GM19043 (cell line): Measurements from ENCODE around the gene RER1.

Source experiments
- ATAC-seq: cut with Tn5 transposase; IDR thresholded peaks from one replicate; pipeline ENCODE4 v1.9.1; 2021; ENCODE audit warnings: low read depth; ENCODE audit not compliant: unreplicated experiment

The RER1 gene

DNA sequence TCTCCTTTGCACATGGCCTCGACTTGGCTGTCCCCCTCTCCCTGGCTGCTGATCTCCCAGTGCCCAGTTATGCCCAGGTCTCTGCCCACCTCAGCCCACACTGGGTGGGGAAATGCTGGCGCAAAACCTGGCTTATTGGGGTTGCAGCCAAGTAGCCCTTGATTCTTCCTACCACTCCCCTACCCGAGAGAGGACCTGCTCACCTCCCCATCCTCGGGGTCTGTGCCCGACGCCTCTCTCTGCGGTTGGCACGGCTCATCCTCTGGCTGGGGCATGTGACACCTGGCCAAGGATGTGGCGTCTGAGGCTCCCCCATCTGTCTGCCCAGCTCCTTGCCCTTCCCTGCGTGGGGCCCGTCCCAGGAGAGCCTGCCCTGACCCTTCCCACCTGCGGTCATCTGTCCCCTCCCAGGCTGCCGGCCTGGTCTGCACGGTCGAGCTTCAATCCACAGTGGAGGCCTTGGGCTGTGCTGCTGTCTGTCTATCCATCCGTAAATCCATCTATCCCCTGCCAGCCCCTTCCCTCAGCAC is 27.2 kb downstream of the RER1 start:
- no peak for ATAC-seq

DNA sequence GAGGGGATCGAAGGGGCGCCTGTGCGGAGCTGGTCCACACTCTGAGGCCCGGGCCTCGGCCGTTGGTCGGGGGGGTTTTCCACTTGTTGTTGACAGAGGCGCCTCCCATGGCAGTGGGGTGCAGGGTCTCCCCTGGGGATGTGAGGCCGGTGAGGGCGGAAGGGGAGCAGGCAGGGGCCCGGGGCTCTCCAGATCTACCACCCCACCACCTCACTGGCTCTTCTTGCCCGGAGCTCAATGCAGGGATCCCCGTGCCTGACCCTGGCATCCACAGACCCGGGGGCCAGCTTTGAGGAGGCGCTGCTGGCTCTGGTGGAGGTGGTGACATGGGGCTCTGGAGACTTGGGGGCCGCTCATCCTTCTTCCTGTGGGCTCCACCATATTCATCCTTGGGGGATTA is 27.8 kb downstream of the RER1 start:
- ATAC-seq, result no peak

- ATAC-seq, result no peak
Measured at GRCh38 chr1:2422523-2422922, 30.9 kb downstream of the RER1 start.

DNA sequence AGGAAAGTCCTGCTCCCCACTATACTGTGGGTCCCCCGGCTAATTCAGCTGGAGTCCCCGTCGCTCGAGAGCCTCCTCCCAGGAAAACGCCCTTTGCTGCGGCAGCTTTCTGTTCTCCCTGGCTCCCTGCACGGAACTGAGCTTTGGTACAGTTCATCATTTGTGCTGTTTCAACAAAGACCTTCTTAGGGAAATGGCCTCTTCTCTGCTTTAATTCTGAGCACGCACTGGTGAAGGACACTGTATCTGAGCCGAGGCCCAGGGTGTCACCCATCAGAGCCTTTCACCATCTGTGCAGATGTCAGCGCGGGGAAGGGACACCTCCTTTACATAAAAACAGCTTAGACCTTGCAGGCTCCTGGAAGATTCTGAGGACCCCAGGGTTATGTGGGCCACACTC is 34.3 kb downstream of the RER1 start:
- no peak for ATAC-seq

DNA sequence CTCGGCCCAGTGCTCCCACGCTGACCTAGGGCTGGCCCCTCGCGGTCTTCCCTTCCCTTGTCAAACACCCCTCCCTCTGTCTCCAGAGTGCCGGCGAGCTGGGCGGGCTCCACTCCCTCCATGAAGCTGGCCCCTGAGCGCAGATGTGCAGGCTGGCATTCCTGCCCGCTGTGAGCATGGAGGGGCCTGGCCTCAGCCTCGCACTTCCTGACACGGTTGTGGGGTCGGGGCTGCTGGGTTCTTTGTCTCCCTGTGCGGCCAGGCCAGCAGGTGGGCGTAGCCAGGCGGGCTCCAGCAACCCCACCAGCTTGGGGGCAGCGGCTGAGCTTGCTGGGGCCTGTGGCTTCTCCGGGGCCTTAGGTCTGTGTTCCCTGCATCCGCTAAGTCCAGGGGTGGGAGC is 34.9 kb downstream of the RER1 start:
- ATAC-seq, result no peak

- ATAC-seq, result no peak
Measured at GRCh38 chr1:2427051-2427450, 35.4 kb downstream of the RER1 start.

DNA sequence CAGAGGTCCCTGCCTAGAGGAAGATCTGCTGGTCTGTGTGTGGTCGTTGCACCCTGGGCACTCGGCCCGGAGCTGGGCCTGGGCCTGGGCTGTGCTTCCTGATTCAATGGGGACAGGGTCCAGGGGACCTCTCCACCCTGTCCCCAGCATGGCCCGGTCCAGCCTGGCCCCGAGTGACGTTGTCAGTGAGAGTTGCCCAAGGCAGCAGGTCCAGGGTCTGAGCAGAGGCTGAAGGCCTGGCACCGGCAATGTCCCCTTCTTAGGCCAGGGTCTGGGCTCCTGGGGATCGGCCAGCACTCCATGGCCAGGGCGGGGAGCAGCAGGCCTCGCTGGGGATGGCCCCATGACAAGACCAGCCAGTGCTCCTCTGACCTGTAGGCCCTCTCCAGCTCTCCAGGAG is 36.3 kb downstream of the RER1 start:
- ATAC-seq, result no peak

- ATAC-seq, result no peak
Measured at GRCh38 chr1:2428490-2428889, 36.8 kb downstream of the RER1 start.

DNA sequence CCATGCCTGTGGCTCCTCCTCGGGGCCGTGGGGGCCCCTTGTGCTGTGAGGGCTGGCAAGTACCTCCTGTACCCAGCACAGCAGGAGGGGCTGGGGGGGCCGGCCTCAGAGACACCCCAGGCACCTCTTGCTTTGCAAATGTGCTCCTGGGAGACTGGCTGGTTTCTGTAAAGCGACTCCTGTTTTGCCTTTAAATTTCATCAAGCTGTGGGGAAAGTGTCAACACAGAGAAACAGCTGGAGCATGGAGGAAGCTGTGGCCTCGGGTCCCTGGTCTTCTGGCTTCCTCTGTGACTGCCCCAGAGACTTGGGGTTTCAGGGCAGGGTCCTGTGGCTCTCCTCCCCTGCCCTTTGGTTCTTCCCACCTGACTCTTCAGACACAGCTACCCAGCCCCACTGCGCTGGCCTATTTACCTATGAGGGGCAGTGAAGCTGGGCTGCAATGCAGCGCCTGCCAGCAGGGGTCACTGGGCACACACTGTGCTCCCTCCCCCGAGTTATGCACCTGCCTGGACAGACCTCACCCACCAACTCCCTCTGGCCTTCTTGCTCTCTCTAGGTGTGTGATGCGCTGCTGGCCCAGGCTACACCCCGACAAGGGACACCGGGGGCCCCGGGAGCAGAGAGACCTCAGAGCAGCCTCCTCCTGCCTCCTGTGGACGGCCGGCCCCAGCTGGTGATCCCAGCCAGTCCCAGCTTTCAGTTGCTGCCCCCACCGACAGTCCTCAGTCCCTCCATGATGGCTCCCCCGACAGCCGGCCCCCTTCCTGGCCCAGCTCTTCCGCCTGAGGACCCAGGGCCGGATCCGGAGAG is 38.3 kb downstream of the RER1 start:
- no peak for ATAC-seq

DNA sequence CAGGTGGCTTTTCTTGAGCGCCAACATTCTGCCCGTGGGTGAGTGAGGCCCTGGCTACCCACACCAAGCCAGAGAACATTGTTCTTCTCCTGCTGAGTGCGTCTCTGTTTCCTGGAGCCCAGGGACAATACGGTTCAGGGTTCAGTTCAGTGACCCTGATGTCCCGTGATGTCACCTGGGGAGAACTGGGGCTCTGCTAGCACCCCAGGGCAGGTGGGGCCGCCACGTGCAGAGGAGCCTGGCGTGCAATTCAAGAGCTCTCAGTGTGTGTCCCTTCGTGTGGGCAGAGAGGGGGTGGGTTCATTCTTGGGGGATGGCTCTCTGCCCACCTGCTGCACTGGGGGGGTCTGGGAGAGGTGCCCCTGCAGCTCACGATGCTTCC is 38.9 kb downstream of the RER1 start:
- no peak for ATAC-seq

- ATAC-seq, result no peak
Measured at GRCh38 chr1:2431103-2431502, 39.5 kb downstream of the RER1 start.

GRCh38 chr1:2431518-2431917 is 39.9 kb downstream of the RER1 start:
- no peak for ATAC-seq

- ATAC-seq, result no peak
Measured at GRCh38 chr1:2432441-2432844, 40.8 kb downstream of the RER1 start.

GRCh38 chr1:2433196-2433595 is 41.6 kb downstream of the RER1 start:
- ATAC-seq, result no peak

DNA sequence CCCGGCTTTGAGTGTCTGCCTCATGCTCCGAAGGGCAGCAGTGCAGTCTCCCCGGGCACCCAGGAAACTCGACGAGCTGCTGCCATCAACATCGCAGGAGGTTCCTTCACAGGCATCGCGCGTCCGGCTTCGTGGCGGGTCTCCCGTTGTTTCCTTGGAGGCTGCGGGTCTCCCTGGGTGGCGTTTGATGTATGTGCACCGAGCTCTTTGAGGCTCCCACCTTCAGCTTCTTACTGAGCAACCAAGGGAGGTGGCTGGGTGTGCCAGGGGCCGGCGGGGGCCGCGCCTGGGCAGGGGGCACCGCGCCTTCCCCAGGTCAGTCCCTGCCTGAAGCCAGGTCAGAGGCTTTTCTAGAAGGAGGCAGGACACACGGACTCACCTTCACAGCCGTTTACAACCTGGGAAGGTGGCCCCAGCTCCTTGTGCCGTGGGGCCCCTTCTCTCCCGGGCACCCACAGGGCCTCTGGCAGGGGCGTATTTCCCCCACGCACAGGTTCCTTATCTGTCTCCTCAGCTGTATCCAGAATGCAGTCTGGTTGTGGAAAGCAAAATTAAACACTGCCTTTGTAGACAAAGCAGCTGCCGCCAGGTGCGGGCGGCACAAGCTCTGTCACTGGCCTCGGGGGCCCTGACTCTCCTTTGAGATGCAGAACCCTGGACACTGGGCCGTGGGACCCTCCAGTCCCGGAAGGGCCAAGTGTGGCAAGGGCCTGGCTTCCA is 42.5 kb downstream of the RER1 start:
- no peak for ATAC-seq

DNA sequence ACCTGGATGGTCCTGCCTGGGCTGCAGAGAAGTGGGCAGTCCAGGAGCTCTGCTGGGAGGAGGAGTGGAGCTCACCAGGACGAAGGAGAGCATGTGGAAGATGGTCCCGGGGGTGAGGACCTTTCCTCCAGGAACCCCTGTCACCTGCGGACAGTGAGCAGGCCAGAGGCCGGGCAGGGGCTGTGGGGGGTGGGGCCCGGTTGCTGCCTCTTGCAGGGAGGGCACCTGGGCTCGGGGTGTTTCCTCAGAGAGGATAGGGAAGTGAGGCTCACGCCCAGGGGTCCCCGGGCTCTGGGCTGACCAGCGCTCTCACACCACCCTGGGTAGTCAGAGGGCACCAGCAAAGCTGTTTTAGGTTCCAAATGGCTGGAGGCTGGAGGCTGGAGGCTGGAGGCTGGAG is 43.5 kb downstream of the RER1 start:
- ATAC-seq, result no peak

DNA sequence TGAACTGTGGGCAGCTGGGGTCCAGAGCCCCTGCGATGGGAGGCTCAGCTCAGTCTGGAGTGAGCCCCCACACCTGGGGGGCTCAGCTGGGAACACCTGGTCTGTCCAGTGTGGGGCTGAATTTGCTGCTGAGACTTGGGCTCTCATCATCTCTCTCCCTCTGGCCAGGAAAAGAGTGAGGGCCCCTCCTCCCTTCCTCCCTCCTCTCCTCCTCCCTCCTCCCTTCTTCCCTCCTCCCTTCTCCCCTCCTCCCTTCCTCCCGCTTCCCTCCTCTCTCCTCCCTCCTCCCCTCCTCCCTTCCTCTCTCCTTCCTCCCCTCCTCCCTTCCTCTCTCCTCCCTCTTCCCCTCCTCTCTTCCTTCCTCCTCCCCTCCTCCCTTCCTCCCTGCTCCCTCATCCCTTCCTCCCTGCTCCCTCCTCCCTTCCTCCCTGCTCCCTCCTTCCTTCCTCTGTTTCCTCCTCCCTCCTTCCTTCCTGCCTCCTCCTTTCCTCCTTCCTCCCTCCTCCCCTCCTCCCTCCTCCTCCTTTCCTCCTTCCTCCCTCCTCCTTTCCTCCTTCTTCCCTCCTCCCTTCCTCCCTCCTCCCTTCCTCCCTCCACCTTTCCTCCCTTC is 44.2 kb downstream of the RER1 start:
- ATAC-seq, result no peak

DNA sequence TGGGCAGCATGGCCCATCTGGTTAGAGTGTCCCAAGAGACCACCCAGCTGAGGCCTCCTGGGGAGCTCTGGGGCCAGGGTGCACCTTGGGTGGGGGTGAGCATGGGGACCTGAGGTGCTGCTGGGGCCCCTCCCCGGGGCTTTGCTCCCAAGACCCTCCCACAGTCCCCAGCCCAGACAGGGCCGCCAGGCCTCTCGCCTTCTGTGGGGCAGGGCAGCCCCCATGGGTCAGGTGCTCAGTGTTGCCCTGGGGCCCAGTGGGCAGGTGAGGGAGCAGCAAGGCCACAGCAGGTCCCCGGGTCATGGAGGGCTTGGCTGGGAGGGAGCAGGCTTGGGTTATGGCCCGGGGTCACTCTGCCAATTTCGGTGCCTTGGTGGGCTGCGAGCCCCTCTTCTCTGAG is 45.2 kb downstream of the RER1 start:
- ATAC-seq, result no peak

DNA sequence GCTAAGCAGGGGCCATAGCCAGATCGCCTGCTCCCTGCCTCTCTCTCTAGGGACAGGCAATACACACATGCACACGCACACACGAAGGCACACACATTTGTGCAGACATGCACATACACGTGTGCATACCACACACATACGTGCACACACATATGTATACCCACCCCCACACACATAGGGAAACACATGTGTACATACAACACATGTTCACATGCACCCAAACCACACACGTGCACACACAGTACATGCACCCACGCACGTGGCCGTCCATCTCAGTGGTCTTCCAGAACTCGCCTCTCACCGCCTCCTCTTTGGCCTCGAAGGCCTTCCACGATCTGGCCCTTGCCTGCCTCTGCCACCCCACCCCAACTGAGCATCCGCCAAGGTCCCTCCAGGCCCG is 46.0 kb downstream of the RER1 start:
- ATAC-seq, result no peak

- ATAC-seq, result no peak
Measured at GRCh38 chr1:2438038-2438437, 46.4 kb downstream of the RER1 start.

- ATAC-seq, result no peak
Measured at GRCh38 chr1:2438641-2439040, 47.0 kb downstream of the RER1 start.

DNA sequence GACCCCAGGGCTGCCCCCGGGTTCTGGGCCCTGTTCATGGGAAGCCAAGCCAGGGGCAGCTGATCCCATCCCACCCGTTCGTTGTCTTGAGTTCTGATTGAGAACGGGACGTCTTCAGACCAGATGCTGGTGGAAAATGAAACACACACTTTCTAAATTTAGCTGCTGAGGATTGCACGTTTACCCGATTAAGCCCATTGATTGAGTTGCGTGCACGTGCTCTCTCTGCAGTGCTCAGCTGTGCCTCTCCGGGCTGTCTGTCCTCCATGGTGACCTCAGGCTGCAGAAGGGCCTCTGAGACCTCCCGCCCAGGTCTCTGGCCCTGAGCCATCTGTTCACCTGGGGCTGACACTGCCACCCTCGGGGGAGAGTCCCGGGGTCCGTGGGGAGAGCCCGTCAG is 47.7 kb downstream of the RER1 start:
- ATAC-seq, result no peak
